GM23338 (cell line): ENCODE data around the gene PNPLA8. TPM values are rescaled to one million over a fixed set of nuclear protein-coding genes. Genes with fewer than 3 reads are reported as not detected.

Source experiments
- ATAC-seq: fragments of 200-7000 bp; cut with Tn5 transposase; 3 replicates; pipeline ENCODE4 v1.9.1; 2020
- DNase-seq: peaks from one replicate; pipeline ENCODE4 v3.0.0-alpha.2; 2015; ENCODE audit warnings: low spot score
- H2AFZ ChIP-seq: fragments of 200-600 bp; sonication (generic); 2 replicates; pipeline ENCODE4 v1.8.0; 2016; ENCODE audit warnings: antibody characterized with exemption, mild to moderate bottlenecking, moderate library complexity
- H3F3A ChIP-seq: fragments of 200-600 bp; sonication (generic); replicated peaks from 2 replicates; pipeline ENCODE4 v1.8.0; 2017; ENCODE audit warnings: antibody characterized with exemption, mixed run types, low read depth
- H3K27ac ChIP-seq: fragments of 200-600 bp; sonication (generic); 2 replicates; pipeline ENCODE4 v1.6.1; 2016; ENCODE audit warnings: low read depth
- H3K27me3 ChIP-seq: fragments of 200-600 bp; sonication (generic); 2 replicates; pipeline ENCODE4 v1.8.0; 2016; ENCODE audit warnings: mild to moderate bottlenecking, mixed run types, moderate library complexity; ENCODE audit not compliant: insufficient read depth
- H3K36me3 ChIP-seq: fragments of 200-600 bp; sonication (generic); 2 replicates; pipeline ENCODE4 v1.8.0; 2016; ENCODE audit warnings: mild to moderate bottlenecking; ENCODE audit not compliant: insufficient read depth
- H3K4me1 ChIP-seq: fragments of 200-600 bp; sonication (generic); 2 replicates; pipeline ENCODE4 v1.8.0; 2016; ENCODE audit warnings: mild to moderate bottlenecking, moderate library complexity; ENCODE audit not compliant: insufficient read depth
- H3K4me2 ChIP-seq: fragments of 200-600 bp; sonication (generic); 2 replicates; pipeline ENCODE4 v1.7.1; 2017; ENCODE audit warnings: mixed run types
- H3K4me3 ChIP-seq: fragments of 200-600 bp; sonication (generic); 2 replicates; pipeline ENCODE4 v1.6.1; 2016; ENCODE audit warnings: mixed run types
- H3K79me2 ChIP-seq: fragments of 200-600 bp; sonication (generic); replicated peaks from 2 replicates; pipeline ENCODE4 v1.8.0; 2017; ENCODE audit warnings: mild to moderate bottlenecking; ENCODE audit not compliant: insufficient read depth
- H3K9me2 ChIP-seq: fragments of 200-600 bp; sonication (generic); 2 replicates; pipeline ENCODE4 v1.8.0; 2017; ENCODE audit not compliant: insufficient read depth
- H4K20me1 ChIP-seq: fragments of 200-600 bp; sonication (generic); replicated peaks from 2 replicates; pipeline ENCODE4 v1.8.0; 2017; ENCODE audit warnings: mild to moderate bottlenecking; ENCODE audit not compliant: insufficient read depth
- H3K27ac Mint-ChIP-seq: 2 replicates; pipeline ENCODE4 v1.8.0; 2020; ENCODE audit warnings: inconsistent platforms, mild to moderate bottlenecking, moderate library complexity, mixed read lengths
- H3K27me3 Mint-ChIP-seq: 3 replicates; pipeline ENCODE4 v1.8.0; 2022; ENCODE audit warnings: low read depth, mild to moderate bottlenecking, moderate library complexity, mixed read lengths, inconsistent platforms; ENCODE audit not compliant: insufficient read depth, poor library complexity
- H3K36me3 Mint-ChIP-seq: 3 replicates; pipeline ENCODE4 v1.8.0; 2021; ENCODE audit warnings: low read depth, mild to moderate bottlenecking, inconsistent platforms, moderate library complexity, mixed read lengths
- H3K4me1 Mint-ChIP-seq: 3 replicates; pipeline ENCODE4 v1.8.0; 2020; ENCODE audit warnings: mild to moderate bottlenecking, inconsistent platforms, mixed read lengths
- H3K4me3 Mint-ChIP-seq: 3 replicates; pipeline ENCODE4 v1.8.0; 2021; ENCODE audit warnings: moderate library complexity, mild to moderate bottlenecking, inconsistent platforms, mixed read lengths
- H3K9me3 Mint-ChIP-seq: 3 replicates; pipeline ENCODE4 v1.8.0; 2020; ENCODE audit warnings: moderate library complexity, mild to moderate bottlenecking, inconsistent platforms, mixed read lengths
- CREB1 ChIP-seq: fragments of 250-450 bp; sonication (Bioruptor Pico); IDR thresholded peaks from 2 replicates; pipeline ENCODE4 v1.5.0; 2020; ENCODE audit warnings: low read depth, mild to moderate bottlenecking, moderate library complexity
- EZH2 ChIP-seq: fragments of 200-600 bp; sonication (generic); IDR thresholded peaks from one replicate; pipeline ENCODE4 v1.8.0; 2017; ENCODE audit warnings: antibody characterized with exemption, mild to moderate bottlenecking, low read depth; ENCODE audit not compliant: unreplicated experiment
- EZH2phosphoT487 ChIP-seq: fragments of 200-600 bp; sonication (generic); IDR thresholded peaks from one replicate; pipeline ENCODE4 v1.8.1; 2018; ENCODE audit warnings: antibody characterized with exemption; ENCODE audit not compliant: unreplicated experiment
- JUNB ChIP-seq: IDR thresholded peaks from one replicate; pipeline ENCODE4 v1.6.1; 2016; ENCODE audit warnings: antibody characterized with exemption; ENCODE audit not compliant: unreplicated experiment
- NANOG ChIP-seq: IDR thresholded peaks from 2 replicates; pipeline ENCODE4 v1.6.1; 2016; ENCODE audit warnings: antibody characterized with exemption, borderline replicate concordance
- POLR2AphosphoS5 ChIP-seq: IDR thresholded peaks from 2 replicates; pipeline ENCODE4 v1.6.1; 2016; ENCODE audit warnings: antibody characterized with exemption, low read depth
- STAT1 ChIP-seq: IDR thresholded peaks from one replicate; pipeline ENCODE4 v1.6.1; 2016; ENCODE audit warnings: antibody characterized with exemption; ENCODE audit not compliant: unreplicated experiment
- ZNF114 ChIP-seq: fragments of 250-450 bp; sonication (Bioruptor Pico); IDR thresholded peaks from 2 replicates; pipeline ENCODE4 v1.5.0; 2020; ENCODE audit warnings: mild to moderate bottlenecking, moderate library complexity
- ZNF462 ChIP-seq: fragments of 250-450 bp; sonication (Bioruptor Pico); IDR thresholded peaks from 2 replicates; pipeline ENCODE4 v1.5.0; 2020; ENCODE audit warnings: mild to moderate bottlenecking, moderate library complexity
- polyA plus RNA-seq: library from polyadenylated mRNA; unstranded; fragments of >200 nt; fragmentation: Nextera tagmentation; extraction: Ambion mirVana; gene quantifications from 2 replicates; pipeline ENCODE4 v1.2.1, GENCODE V29; 2016
- total RNA-seq: library from RNA; depleted of rRNA; stranded (reverse); fragments of >200 nt; shearing (Covaris generic); gene quantifications from 2 replicates; pipeline ENCODE4 v1.2.3, GENCODE V29; 2014
- TF ChIP-seq, protein P1 (sequence below), 2 experiments: fragments of 200-600 bp in 1 of 2; sonication (generic) in 1 of 2; conservative IDR thresholded peaks; 2 replicates each; pipeline versions ENCODE4 v1.5.1 to v1.6.1; 2016 to 2017; ENCODE audit warnings: antibody characterized with exemption in 2 of 2, low read depth in 2 of 2, mild to moderate bottlenecking in 2 of 2, moderate library complexity in 1 of 2
- TF ChIP-seq, protein P2 (sequence below): IDR thresholded peaks from 2 replicates; pipeline ENCODE4 v1.6.1; 2016; ENCODE audit warnings: antibody characterized with exemption

The PNPLA8 gene
- total and polyA plus RNA-seq, 2 experiments from 2014 or later: 12.5 to 13.6 TPM

DNA sequence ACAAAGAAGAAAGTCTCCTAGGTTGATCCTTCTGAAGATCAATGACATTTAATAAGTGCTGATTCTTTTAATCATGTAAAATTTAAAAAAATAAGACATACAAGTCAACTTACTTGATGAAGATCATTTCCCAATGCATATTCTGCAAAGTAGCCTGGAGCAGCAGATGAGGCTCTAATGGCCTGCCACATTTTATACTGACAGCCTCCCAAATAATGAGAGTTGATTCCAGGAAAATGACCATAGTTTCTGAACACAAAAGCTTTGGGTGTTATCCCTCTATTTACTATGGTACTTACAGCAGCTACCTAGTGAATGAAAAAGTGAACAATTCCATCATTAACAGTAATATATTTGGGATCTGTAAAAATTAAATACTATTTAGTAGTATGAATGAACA lies 38.3 kb downstream of the PNPLA8 start (continued):
- TF ChIP-seq NANOG (no peak), POLR2AphosphoS5 (no peak), STAT1 (no peak), EZH2phosphoT487 (no peak)
- TF ChIP-seq, protein P1, sequence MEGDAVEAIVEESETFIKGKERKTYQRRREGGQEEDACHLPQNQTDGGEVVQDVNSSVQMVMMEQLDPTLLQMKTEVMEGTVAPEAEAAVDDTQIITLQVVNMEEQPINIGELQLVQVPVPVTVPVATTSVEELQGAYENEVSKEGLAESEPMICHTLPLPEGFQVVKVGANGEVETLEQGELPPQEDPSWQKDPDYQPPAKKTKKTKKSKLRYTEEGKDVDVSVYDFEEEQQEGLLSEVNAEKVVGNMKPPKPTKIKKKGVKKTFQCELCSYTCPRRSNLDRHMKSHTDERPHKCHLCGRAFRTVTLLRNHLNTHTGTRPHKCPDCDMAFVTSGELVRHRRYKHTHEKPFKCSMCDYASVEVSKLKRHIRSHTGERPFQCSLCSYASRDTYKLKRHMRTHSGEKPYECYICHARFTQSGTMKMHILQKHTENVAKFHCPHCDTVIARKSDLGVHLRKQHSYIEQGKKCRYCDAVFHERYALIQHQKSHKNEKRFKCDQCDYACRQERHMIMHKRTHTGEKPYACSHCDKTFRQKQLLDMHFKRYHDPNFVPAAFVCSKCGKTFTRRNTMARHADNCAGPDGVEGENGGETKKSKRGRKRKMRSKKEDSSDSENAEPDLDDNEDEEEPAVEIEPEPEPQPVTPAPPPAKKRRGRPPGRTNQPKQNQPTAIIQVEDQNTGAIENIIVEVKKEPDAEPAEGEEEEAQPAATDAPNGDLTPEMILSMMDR (conservative IDR thresholded peaks at IDR 0.05; ENCODE audit: low read depth in 2 of 2): no peak

- DNase-seq (no peak), ATAC-seq (no peak)
- no peak overlapping the region for H2AFZ ChIP-seq
- no peaks in the 10 kb centered on the region for H3K4me1 ChIP-seq
- no peaks in the 10 kb centered on the region for H3K79me2 ChIP-seq
- H3K27ac ChIP-seq: no peak overlapping the region
- Mint-ChIP-seq H3K9me3 (no peaks in the 10 kb centered on the region), H3K4me1 (no peaks in the 10 kb centered on the region), H3K4me3 (no peak overlapping the region), H3K27ac (no peak overlapping the region), H3K36me3 (no peaks in the 10 kb centered on the region), H3K27me3 (no peaks in the 10 kb centered on the region)
- H3K4me3 ChIP-seq: no peak overlapping the region
- no peaks in the 10 kb centered on the region for H3K9me2 ChIP-seq
- H3K36me3 ChIP-seq: no peaks in the 10 kb centered on the region
- no peaks in the 10 kb centered on the region for H4K20me1 ChIP-seq
- no peaks in the 10 kb centered on the region for H3F3A ChIP-seq
- no peaks in the 10 kb centered on the region for H3K27me3 ChIP-seq
- TF ChIP-seq ZNF462 (CRISPR knock-in tag): no peak
- TF ChIP-seq POLR2AphosphoS5: no peak
- TF ChIP-seq STAT1: no peak
- no peak for TF ChIP-seq ZNF114 (CRISPR knock-in tag)
- TF ChIP-seq EZH2: no peak
- TF ChIP-seq JUNB: no peak
- TF ChIP-seq, protein P2, sequence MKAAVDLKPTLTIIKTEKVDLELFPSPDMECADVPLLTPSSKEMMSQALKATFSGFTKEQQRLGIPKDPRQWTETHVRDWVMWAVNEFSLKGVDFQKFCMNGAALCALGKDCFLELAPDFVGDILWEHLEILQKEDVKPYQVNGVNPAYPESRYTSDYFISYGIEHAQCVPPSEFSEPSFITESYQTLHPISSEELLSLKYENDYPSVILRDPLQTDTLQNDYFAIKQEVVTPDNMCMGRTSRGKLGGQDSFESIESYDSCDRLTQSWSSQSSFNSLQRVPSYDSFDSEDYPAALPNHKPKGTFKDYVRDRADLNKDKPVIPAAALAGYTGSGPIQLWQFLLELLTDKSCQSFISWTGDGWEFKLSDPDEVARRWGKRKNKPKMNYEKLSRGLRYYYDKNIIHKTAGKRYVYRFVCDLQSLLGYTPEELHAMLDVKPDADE: no peak
- TF ChIP-seq CREB1 (CRISPR knock-in tag): no peak
- H3K4me2 ChIP-seq: no peak overlapping the region
Measured at GRCh38 chr7:108486291-108486966, 39.5 kb downstream of the PNPLA8 start.
